Mammary epithelial cell (primary cell): ENCODE data around the gene ZFP42.

ENCODE experiments used
- CTCF ChIP-seq, 2 donors: IDR thresholded peaks in 1 of 2; conservative IDR thresholded peaks in 1 of 2; 2 replicates each; pipeline ENCODE4 v1.5.1; 2011 to 2012; ENCODE audit warnings: inconsistent platforms in 2 of 2, low read length in 2 of 2, mild to moderate bottlenecking in 2 of 2, control low read depth in 1 of 2, low read depth in 1 of 2; ENCODE audit not compliant: insufficient read depth in 1 of 2; ENCODE audit errors: extremely low read depth in 1 of 2
- EZH2 ChIP-seq: IDR thresholded peaks from 2 replicates; pipeline ENCODE4 v1.6.1; 2012; ENCODE audit warnings: low read length, inconsistent platforms, borderline replicate concordance

DNA sequence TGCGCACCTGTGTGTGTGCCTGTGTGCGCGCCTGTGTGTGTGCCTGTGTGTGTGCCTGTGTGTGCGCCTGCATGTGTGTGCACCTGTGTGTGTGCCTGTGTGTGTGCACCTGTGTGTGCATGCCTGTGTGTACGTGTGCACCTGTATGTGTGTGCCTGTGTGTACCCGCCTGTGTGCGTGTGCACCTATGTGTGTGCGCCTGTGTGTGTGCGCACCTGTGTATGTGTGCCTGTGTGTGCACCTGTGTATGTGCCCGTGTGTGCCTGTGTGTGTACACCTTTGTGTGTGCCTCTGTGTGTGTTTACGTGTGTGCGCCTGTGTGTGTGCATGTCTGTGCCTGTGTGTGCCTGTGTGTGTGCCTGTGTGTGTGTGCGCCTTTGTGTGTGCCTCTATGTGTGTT, 33.5 kb downstream of the ZFP42 start:
- TF ChIP-seq CTCF (conservative IDR thresholded peaks at IDR 0.05 in 1 of 2, IDR thresholded peaks at IDR 0.05 in 1 of 2; ENCODE audit: extremely low read depth in 1 of 2, insufficient read depth in 1 of 2, low read depth in 1 of 2, low read length in 2 of 2) = no peak
- TF ChIP-seq EZH2 = no peak
